T-helper 22 cell (primary cell): ENCODE data around the gene LTBP3.
"Not testable (repeated sequence)": the region's sequence is repeated elsewhere in the genome, so short reads cannot be mapped to it uniquely, and the experiment has no call there.

Source experiments
- DNase-seq: peaks from one replicate; pipeline ENCODE4 v3.0.0-alpha.2; 2020; ENCODE audit warnings: low read depth

Gene LTBP3

GRCh38 chr11:65571420-65571819 lies 13.3 kb upstream of the LTBP3 start:
- no peak for DNase-seq

GRCh38 chr11:65569973-65570918 lies 12.1 kb upstream of the LTBP3 start, which contains the start of gene ZNRD2:
Gene ZNRD2, plus strand, starts transcription at chr11:65570477. Its CDS starts 15 bp downstream, at chr11:65570492.
- DNase-seq, result peak; percentile 98

GRCh38 chr11:65569164-65569972 lies 11.2 kb upstream of the LTBP3 start:
- DNase-seq, result peak; percentile 54

GRCh38 chr11:65565624-65566453 lies 7.7 kb upstream of the LTBP3 start:
- no peak for DNase-seq

- not testable (repeated sequence) for DNase-seq
Observed at GRCh38 chr11:65564879-65565559, 6.9 kb upstream of the LTBP3 start.

GRCh38 chr11:65563601-65564000 lies 5.4 kb upstream of the LTBP3 start:
- DNase-seq, result no peak

- no peak for DNase-seq
Observed at GRCh38 chr11:65562788-65563187, 4.6 kb upstream of the LTBP3 start.

GRCh38 chr11:65562020-65562419 lies 3.9 kb upstream of the LTBP3 start:
- no peak for DNase-seq

- no peak for DNase-seq
Observed at GRCh38 chr11:65560555-65561418, 2.6 kb upstream of the LTBP3 start.

- DNase-seq, result no peak
Observed at GRCh38 chr11:65559951-65560537, 1.9 kb upstream of the LTBP3 start.

GRCh38 chr11:65559535-65559934 lies 1.4 kb upstream of the LTBP3 start:
- no peak for DNase-seq

GRCh38 chr11:65558930-65559509 lies 861 bp upstream of the LTBP3 start:
- no peak for DNase-seq

GRCh38 chr11:65557280-65558001 lies 718 bp downstream of the LTBP3 start:
- no peak for DNase-seq

- no peak for DNase-seq
Observed at GRCh38 chr11:65556470-65557279, 1.5 kb downstream of the LTBP3 start.

GRCh38 chr11:65555693-65556231 lies 2.4 kb downstream of the LTBP3 start:
- DNase-seq, result no peak

- no peak for DNase-seq
Observed at GRCh38 chr11:65554842-65555430, 3.2 kb downstream of the LTBP3 start.

- no peak for DNase-seq
Observed at GRCh38 chr11:65554057-65554818, 3.9 kb downstream of the LTBP3 start.
